HCT116 (cell line): ENCODE results near the gene NCF2. TPM values are rescaled to one million over a fixed set of nuclear protein-coding genes. Genes with fewer than 3 reads are reported as not detected.

Experiments
- ATAC-seq: fragments of 200-7000 bp; cut with Tn5 transposase; 2 replicates; pipeline ENCODE4 v1.9.1; 2020; ENCODE audit warnings: mild to moderate bottlenecking, moderate library complexity
- BruUV-seq: library from RNA; stranded (reverse); fragments of 400-500 nt; replicated peaks from 2 replicates; lab custom pipeline; 2021; lab: Mats Ljungman, UMichigan
- CTCF ChIA-PET: fragments of 300-600 bp; sonication (Branson Sonifier 250); formaldehyde crosslinking; loops from one replicate; lab custom pipeline; 2021; ENCODE audit warnings: antibody characterized with exemption; lab: Charles Lee
- POLR2A ChIA-PET: fragments of 300-600, 350-600 bp; sonication (Branson Sonifier 250); formaldehyde crosslinking; loops from one replicate; lab custom pipeline; 2021; ENCODE audit warnings: antibody characterized with exemption; lab: Charles Lee
- RAD21 ChIA-PET, 2 experiments: fragments of 300-600 bp; sonication (Branson Sonifier 250); formaldehyde crosslinking; loops; one replicate each; lab custom pipeline; 2023; ENCODE audit warnings: low total read pairs in 2 of 2; ENCODE audit not compliant: uncharacterized antibody in 2 of 2, unreplicated experiment in 2 of 2, low non-redundant PET in 1 of 2; lab: Charles Lee
- DNase-seq: peaks from one replicate; pipeline ENCODE4 v3.0.0-alpha.2; 2010; ENCODE audit warnings: low read depth, low spot score
- H2AFZ ChIP-seq: fragments of 200-600 bp; shearing (Covaris generic), sonication (generic); 2 replicates; pipeline ENCODE4 v1.6.1; 2017; ENCODE audit warnings: low read depth, mixed run types, mixed read lengths, antibody characterized with exemption, low read length; ENCODE audit not compliant: poor library complexity, severe bottlenecking
- H3K27ac ChIP-seq: 2 replicates; pipeline ENCODE4 v1.5.1; 2012; ENCODE audit warnings: low read depth, low read length
- H3K27me3 ChIP-seq: fragments of 200-600 bp; sonication (generic); 2 replicates; pipeline ENCODE4 v1.6.1; 2016; ENCODE audit warnings: mixed run types, low read length, mixed read lengths; ENCODE audit not compliant: insufficient read depth
- H3K36me3 ChIP-seq, 2 experiments: fragments of 200-500 bp in 1 of 2; fragments of 200-600 bp in 1 of 2; sonication (Bioruptor generic) in 1 of 2; sonication (generic) in 1 of 2; 2 replicates each; pipeline versions ENCODE4 v1.5.1 to v1.6.1; 2014 to 2016; ENCODE audit warnings: low read length in 2 of 2, inconsistent platforms in 1 of 2, mixed read lengths in 1 of 2, mixed run types in 1 of 2; ENCODE audit not compliant: insufficient read depth in 2 of 2, control insufficient read depth in 1 of 2
- H3K4me1 ChIP-seq, 2 experiments: fragments of 200-600 bp in 1 of 2; sonication (generic) in 1 of 2; 2 replicates each; pipeline versions ENCODE4 v1.5.1 to v1.6.1; 2012 to 2017; ENCODE audit warnings: low read length in 2 of 2, inconsistent platforms in 1 of 2, mild to moderate bottlenecking in 1 of 2, mixed read lengths in 1 of 2, mixed run types in 1 of 2, moderate library complexity in 1 of 2; ENCODE audit not compliant: insufficient read depth in 2 of 2, control insufficient read depth in 1 of 2
- H3K4me2 ChIP-seq: fragments of 200-600 bp; sonication (generic); 2 replicates; pipeline ENCODE4 v1.6.1; 2017; ENCODE audit warnings: mixed run types, low read length, mixed read lengths
- H3K4me3 ChIP-seq, 2 experiments: fragments of 200-600 bp in 1 of 2; sonication (generic) in 1 of 2; replicated peaks in 1 of 2; 2 replicates each; pipeline ENCODE4 v1.5.1; 2011 to 2016; ENCODE audit warnings: low read length in 2 of 2, control low read depth in 1 of 2, low read depth in 1 of 2, mild to moderate bottlenecking in 1 of 2, mixed read lengths in 1 of 2, mixed run types in 1 of 2
- H3K79me2 ChIP-seq: fragments of 200-600 bp; sonication (generic); 2 replicates; pipeline ENCODE4 v1.6.1; 2017; ENCODE audit warnings: mild to moderate bottlenecking, mixed run types, low read length, moderate library complexity, mixed read lengths; ENCODE audit not compliant: insufficient read depth
- H3K9ac ChIP-seq: fragments of 200-600 bp; sonication (generic); 2 replicates; pipeline ENCODE4 v1.6.1; 2016; ENCODE audit warnings: low read length, mixed read lengths
- H3K9me2 ChIP-seq: fragments of 200-600 bp; sonication (generic), shearing (Covaris generic); 2 replicates; pipeline ENCODE4 v1.6.1; 2017; ENCODE audit warnings: mixed run types, mild to moderate bottlenecking, moderate library complexity; ENCODE audit not compliant: insufficient read depth
- H3K9me3 ChIP-seq, 2 experiments: fragments of 200-500 bp in 1 of 2; fragments of 200-600 bp in 1 of 2; sonication (Bioruptor generic) in 1 of 2; sonication (generic) in 1 of 2; 2 replicates each; pipeline ENCODE4 v1.6.1; 2014 to 2017; ENCODE audit warnings: low read length in 2 of 2, mixed read lengths in 2 of 2, inconsistent platforms in 1 of 2, low read depth in 1 of 2, mild to moderate bottlenecking in 1 of 2, mixed run types in 1 of 2, moderate library complexity in 1 of 2; ENCODE audit not compliant: control insufficient read depth in 1 of 2, insufficient read depth in 1 of 2
- H4K20me1 ChIP-seq: fragments of 200-600 bp; sonication (generic), shearing (Covaris generic); 2 replicates; pipeline ENCODE4 v1.6.1; 2017; ENCODE audit warnings: mixed run types, mild to moderate bottlenecking, moderate library complexity; ENCODE audit not compliant: insufficient read depth
- CBX3 ChIP-seq: IDR thresholded peaks from 2 replicates; pipeline ENCODE4 v1.6.1; 2012; ENCODE audit warnings: low read depth
- CEBPB ChIP-seq: IDR thresholded peaks from 2 replicates; pipeline ENCODE4 v1.6.1; 2012; ENCODE audit warnings: low read depth
- EGR1 ChIP-seq: IDR thresholded peaks from 2 replicates; pipeline ENCODE4 v1.6.1; 2012; ENCODE audit warnings: low read depth
- ELF1 ChIP-seq: IDR thresholded peaks from 2 replicates; pipeline ENCODE4 v1.6.1; 2012; ENCODE audit warnings: low read depth, borderline replicate concordance
- EZH2 ChIP-seq: fragments of 200-600 bp; sonication (generic); IDR thresholded peaks from 2 replicates; pipeline ENCODE4 v1.6.1; 2017; ENCODE audit warnings: antibody characterized with exemption, mixed run types
- EZH2phosphoT487 ChIP-seq: fragments of 200-600 bp; IDR thresholded peaks from 2 replicates; pipeline ENCODE4 v1.6.1; 2018; ENCODE audit warnings: antibody characterized with exemption, borderline replicate concordance
- FOSL1 ChIP-seq: IDR thresholded peaks from 2 replicates; pipeline ENCODE4 v1.6.1; 2012; ENCODE audit warnings: low read depth
- JUND ChIP-seq: IDR thresholded peaks from 2 replicates; pipeline ENCODE4 v1.6.1; 2012
- POLR2AphosphoS5 ChIP-seq: IDR thresholded peaks from 2 replicates; pipeline ENCODE4 v1.6.1; 2011; ENCODE audit warnings: mild to moderate bottlenecking, low read depth, low read length, moderate library complexity
- RAD21 ChIP-seq: IDR thresholded peaks from 2 replicates; pipeline ENCODE4 v1.6.1; 2012; ENCODE audit warnings: low read depth, mild to moderate bottlenecking
- SIN3A ChIP-seq: IDR thresholded peaks from 2 replicates; pipeline ENCODE4 v1.6.1; 2012; ENCODE audit warnings: low read depth
- SRF ChIP-seq: IDR thresholded peaks from 2 replicates; pipeline ENCODE4 v1.6.1; 2012; ENCODE audit warnings: low read depth
- YY1 ChIP-seq: IDR thresholded peaks from 2 replicates; pipeline ENCODE4 v1.6.1; 2011; ENCODE audit warnings: low read length, low read depth, moderate library complexity, mild to moderate bottlenecking; ENCODE audit not compliant: insufficient replicate concordance; ENCODE audit errors: extremely low read depth
- ZFX ChIP-seq: fragments of 450-650 bp; IDR thresholded peaks from 2 replicates; pipeline ENCODE4 v1.6.1; 2017
- ZNF274 ChIP-seq: fragments of 200-500 bp; sonication (Bioruptor generic); IDR thresholded peaks from 2 replicates; pipeline ENCODE4 v1.6.1; 2014; ENCODE audit warnings: mild to moderate bottlenecking, low read depth, low read length, inconsistent platforms
- intact Hi-C: fragments of 100-400 bp; cut with micrococcal nuclease; formaldehyde crosslinking; loops from 2 replicates; pipeline ENCODE4 v1.10.0; 2022
- total RNA-seq: library from RNA; stranded (reverse); gene quantifications from one replicate; pipeline ENCODE4 v1.2.1, GENCODE V29; 2021; ENCODE audit not compliant: unreplicated experiment
- TF ChIP-seq, protein P1 (sequence below): IDR thresholded peaks from 2 replicates; pipeline ENCODE4 v1.6.1; 2012
- TF ChIP-seq, protein P2 (sequence below): IDR thresholded peaks from 2 replicates; pipeline ENCODE4 v1.6.1; 2011; ENCODE audit warnings: mild to moderate bottlenecking, low read length, moderate library complexity; ENCODE audit not compliant: insufficient replicate concordance; ENCODE audit errors: extremely low read depth
- TF ChIP-seq, protein P3 (sequence below): IDR thresholded peaks from 2 replicates; pipeline ENCODE4 v1.6.1; 2012; ENCODE audit warnings: low read depth
- TF ChIP-seq, protein P4 (sequence below): IDR thresholded peaks from 2 replicates; pipeline ENCODE4 v1.6.1; 2012
- TF ChIP-seq, protein P5 (sequence below), 3 experiments: fragments of 200-600 bp in 1 of 3; sonication (generic) in 1 of 3; IDR thresholded peaks in 2 of 3; conservative IDR thresholded peaks in 1 of 3; 2 replicates each; pipeline ENCODE4 v1.5.1; 2012 to 2017; ENCODE audit warnings: low read depth in 2 of 3, low read length in 2 of 3, antibody characterized with exemption in 1 of 3, borderline replicate concordance in 1 of 3, control low read depth in 1 of 3, mild to moderate bottlenecking in 1 of 3, mixed read lengths in 1 of 3, mixed run types in 1 of 3, moderate library complexity in 1 of 3; ENCODE audit not compliant: insufficient read depth in 1 of 3

NCF2 gene
- total RNA-seq, 1 experiment from 2014 or later: 0.25 TPM

DNA sequence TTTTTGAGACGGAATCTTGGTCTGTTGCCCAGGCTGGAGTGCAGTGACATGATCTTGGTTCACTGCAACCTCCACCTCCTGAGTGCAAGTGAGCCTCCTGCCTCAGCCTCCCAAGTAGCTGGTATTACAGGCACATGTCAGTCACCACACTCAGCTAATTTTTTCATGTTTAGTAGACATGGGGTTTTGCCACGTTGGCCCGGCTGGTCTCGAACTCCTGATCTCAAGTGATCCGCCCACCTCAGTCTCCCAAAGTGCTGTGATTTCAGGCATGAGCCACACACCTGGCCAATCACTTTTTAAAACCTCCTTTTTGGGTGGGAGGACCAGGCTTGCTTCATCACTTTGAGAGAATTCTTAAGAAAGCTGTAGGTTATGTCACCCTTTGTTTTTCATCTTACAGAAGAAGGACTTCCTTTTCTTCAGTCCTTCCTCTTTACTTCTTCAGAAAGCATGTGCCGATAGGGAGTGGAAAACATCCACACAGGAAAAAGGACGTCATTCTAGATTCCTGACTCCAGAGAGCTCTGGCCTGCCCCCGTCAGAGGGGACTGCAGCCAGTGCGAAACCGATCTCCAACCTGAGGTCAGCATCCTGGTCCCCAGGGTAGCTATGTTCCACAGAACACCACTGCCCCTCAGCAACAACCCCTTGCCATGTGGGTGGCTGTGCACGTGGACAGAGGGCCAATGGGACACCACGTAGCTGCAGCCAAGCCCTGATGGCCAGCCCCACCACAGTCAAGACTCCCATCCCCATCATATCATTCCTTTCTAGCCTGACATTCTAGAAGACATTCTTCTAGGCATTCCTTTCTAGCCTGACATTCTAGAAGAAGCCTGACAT lies 21.9 kb downstream of the NCF2 start:
- Histone ChIP-seq H3K79me2 (no peaks in the 10 kb centered on the region), H4K20me1 (no peaks in the 10 kb centered on the region), H2AFZ (no peak overlapping the region), H3K4me1 (peaks cover 4 to 7% of the 10 kb centered on the region in 2 experiments; a peak in 3 of 4 replicates), H3K9ac (no peak overlapping the region), H3K36me3 (no peaks in the 10 kb centered on the region), H3K27me3 (no peaks in the 10 kb centered on the region), H3K9me2 (no peaks in the 10 kb centered on the region), H3K27ac (no peak overlapping the region), H3K4me2 (no peak overlapping the region), H3K9me3 (no peaks in the 10 kb centered on the region), H3K4me3 (no peak overlapping the region)
- no peak for TF ChIP-seq CBX3
- TF ChIP-seq ELF1: no peak
- no peak for TF ChIP-seq EGR1
- TF ChIP-seq, protein P1, sequence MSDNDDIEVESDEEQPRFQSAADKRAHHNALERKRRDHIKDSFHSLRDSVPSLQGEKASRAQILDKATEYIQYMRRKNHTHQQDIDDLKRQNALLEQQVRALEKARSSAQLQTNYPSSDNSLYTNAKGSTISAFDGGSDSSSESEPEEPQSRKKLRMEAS: no peak
- no peak for TF ChIP-seq FOSL1
- TF ChIP-seq, protein P2, sequence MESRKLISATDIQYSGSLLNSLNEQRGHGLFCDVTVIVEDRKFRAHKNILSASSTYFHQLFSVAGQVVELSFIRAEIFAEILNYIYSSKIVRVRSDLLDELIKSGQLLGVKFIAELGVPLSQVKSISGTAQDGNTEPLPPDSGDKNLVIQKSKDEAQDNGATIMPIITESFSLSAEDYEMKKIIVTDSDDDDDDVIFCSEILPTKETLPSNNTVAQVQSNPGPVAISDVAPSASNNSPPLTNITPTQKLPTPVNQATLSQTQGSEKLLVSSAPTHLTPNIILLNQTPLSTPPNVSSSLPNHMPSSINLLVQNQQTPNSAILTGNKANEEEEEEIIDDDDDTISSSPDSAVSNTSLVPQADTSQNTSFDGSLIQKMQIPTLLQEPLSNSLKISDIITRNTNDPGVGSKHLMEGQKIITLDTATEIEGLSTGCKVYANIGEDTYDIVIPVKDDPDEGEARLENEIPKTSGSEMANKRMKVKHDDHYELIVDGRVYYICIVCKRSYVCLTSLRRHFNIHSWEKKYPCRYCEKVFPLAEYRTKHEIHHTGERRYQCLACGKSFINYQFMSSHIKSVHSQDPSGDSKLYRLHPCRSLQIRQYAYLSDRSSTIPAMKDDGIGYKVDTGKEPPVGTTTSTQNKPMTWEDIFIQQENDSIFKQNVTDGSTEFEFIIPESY: no peak
- no peak for TF ChIP-seq POLR2AphosphoS5
- no peak for TF ChIP-seq EZH2
- no peak for TF ChIP-seq SIN3A
- TF ChIP-seq, protein P3, sequence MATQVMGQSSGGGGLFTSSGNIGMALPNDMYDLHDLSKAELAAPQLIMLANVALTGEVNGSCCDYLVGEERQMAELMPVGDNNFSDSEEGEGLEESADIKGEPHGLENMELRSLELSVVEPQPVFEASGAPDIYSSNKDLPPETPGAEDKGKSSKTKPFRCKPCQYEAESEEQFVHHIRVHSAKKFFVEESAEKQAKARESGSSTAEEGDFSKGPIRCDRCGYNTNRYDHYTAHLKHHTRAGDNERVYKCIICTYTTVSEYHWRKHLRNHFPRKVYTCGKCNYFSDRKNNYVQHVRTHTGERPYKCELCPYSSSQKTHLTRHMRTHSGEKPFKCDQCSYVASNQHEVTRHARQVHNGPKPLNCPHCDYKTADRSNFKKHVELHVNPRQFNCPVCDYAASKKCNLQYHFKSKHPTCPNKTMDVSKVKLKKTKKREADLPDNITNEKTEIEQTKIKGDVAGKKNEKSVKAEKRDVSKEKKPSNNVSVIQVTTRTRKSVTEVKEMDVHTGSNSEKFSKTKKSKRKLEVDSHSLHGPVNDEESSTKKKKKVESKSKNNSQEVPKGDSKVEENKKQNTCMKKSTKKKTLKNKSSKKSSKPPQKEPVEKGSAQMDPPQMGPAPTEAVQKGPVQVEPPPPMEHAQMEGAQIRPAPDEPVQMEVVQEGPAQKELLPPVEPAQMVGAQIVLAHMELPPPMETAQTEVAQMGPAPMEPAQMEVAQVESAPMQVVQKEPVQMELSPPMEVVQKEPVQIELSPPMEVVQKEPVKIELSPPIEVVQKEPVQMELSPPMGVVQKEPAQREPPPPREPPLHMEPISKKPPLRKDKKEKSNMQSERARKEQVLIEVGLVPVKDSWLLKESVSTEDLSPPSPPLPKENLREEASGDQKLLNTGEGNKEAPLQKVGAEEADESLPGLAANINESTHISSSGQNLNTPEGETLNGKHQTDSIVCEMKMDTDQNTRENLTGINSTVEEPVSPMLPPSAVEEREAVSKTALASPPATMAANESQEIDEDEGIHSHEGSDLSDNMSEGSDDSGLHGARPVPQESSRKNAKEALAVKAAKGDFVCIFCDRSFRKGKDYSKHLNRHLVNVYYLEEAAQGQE: no peak
- TF ChIP-seq RAD21: no peak
- no peak for TF ChIP-seq ZNF274
- no peak for TF ChIP-seq CEBPB
- TF ChIP-seq, protein P4, sequence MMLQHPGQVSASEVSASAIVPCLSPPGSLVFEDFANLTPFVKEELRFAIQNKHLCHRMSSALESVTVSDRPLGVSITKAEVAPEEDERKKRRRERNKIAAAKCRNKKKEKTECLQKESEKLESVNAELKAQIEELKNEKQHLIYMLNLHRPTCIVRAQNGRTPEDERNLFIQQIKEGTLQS: no peak
- no peak for TF ChIP-seq JUND
- TF ChIP-seq, protein P5, sequence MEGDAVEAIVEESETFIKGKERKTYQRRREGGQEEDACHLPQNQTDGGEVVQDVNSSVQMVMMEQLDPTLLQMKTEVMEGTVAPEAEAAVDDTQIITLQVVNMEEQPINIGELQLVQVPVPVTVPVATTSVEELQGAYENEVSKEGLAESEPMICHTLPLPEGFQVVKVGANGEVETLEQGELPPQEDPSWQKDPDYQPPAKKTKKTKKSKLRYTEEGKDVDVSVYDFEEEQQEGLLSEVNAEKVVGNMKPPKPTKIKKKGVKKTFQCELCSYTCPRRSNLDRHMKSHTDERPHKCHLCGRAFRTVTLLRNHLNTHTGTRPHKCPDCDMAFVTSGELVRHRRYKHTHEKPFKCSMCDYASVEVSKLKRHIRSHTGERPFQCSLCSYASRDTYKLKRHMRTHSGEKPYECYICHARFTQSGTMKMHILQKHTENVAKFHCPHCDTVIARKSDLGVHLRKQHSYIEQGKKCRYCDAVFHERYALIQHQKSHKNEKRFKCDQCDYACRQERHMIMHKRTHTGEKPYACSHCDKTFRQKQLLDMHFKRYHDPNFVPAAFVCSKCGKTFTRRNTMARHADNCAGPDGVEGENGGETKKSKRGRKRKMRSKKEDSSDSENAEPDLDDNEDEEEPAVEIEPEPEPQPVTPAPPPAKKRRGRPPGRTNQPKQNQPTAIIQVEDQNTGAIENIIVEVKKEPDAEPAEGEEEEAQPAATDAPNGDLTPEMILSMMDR (IDR thresholded peaks at IDR 0.05 in 2 of 3, conservative IDR thresholded peaks at IDR 0.05 in 1 of 3; ENCODE audit: borderline replicate concordance in 1 of 3, insufficient read depth in 1 of 3, low read depth in 2 of 3, low read length in 2 of 3): no peak
- no peak for TF ChIP-seq ZFX
- TF ChIP-seq EZH2phosphoT487: no peak
- TF ChIP-seq SRF: no peak
- TF ChIP-seq YY1: no peak
- DNase-seq (no peak), ATAC-seq (no peak)
- ChIA-PET CTCF (no interaction called here), POLR2A (no interaction called here), RAD21 (interaction anchor here in 1 of 2 experiments (0.5 kb wide), 1 partner anchor 288 kb away, joined by 3 read pairs; no protein-coding TSS in a partner anchor)
- intact Hi-C loops: no loop called here
- BruUV-seq: no TSS peak
